K562 (cell line): ENCODE results near the gene APOLD1. TPM values are rescaled to one million over a fixed set of nuclear protein-coding genes. Genes with fewer than 3 reads are reported as not detected.
A peak's percentile ranks its signal among the peaks of the same experiment; 100 is the strongest.

Experiments
- ATAC-seq: fragments of 200-7000 bp; cut with Tn5 transposase; 3 replicates; pipeline ENCODE4 v1.9.1; 2020; ENCODE audit warnings: moderate library complexity
- BruUV-seq: library from RNA; stranded (reverse); fragments of 400-500 nt; replicated peaks from 2 replicates; lab custom pipeline; 2021; lab: Mats Ljungman, UMichigan
- CTCF ChIA-PET: fragments of 300-600 bp; formaldehyde crosslinking; extraction: SDS; loops from one replicate; lab custom pipeline; 2021; ENCODE audit warnings: low intra/inter-chr PET ratio; lab: Yijun Ruan, JAX
- POLR2A ChIA-PET: fragments of 300-600, 350-650 bp; sonication (Branson Sonifier 250); formaldehyde crosslinking; extraction: SDS; loops from one replicate; lab custom pipeline; 2021; ENCODE audit warnings: antibody characterized with exemption, inconsistent platforms; lab: Yijun Ruan, JAX
- DNase-seq, 4 experiments: peaks; one replicate each; pipeline versions ENCODE4 v3.0.0 to v3.0.0-alpha.2; 2011 to 2018; ENCODE audit warnings: low spot score in 3 of 4, mixed read lengths in 3 of 4; ENCODE audit errors: extremely low read depth in 1 of 4
- FAIRE-seq: peaks from 2 replicates; lab custom pipeline; 2011; peaks lifted over from hg19 to GRCh38; lab: Jason Lieb, UNC
- H2AFZ ChIP-seq: 2 replicates; pipeline ENCODE4 v1.6.0; 2011; ENCODE audit warnings: low read depth, low read length, control low read depth, inconsistent platforms
- H3K27ac ChIP-seq: fragments of 200-600 bp; 3 replicates; pipeline ENCODE4 v1.8.0; 2011; ENCODE audit warnings: low read depth, mild to moderate bottlenecking, control low read depth, inconsistent platforms, low read length, moderate library complexity, mixed read lengths; ENCODE audit errors: extremely low read depth
- H3K27me3 ChIP-seq, 2 experiments: fragments of 300-600 bp in 1 of 2; 2 replicates in 1 of 2; 3 replicates in 1 of 2; pipeline versions ENCODE4 v1.6.0 to v1.8.0; 2011; ENCODE audit warnings: inconsistent platforms in 2 of 2, low read length in 2 of 2, mild to moderate bottlenecking in 1 of 2, mixed read lengths in 1 of 2, moderate library complexity in 1 of 2; ENCODE audit not compliant: control insufficient read depth in 2 of 2, insufficient read depth in 2 of 2
- H3K36me3 ChIP-seq: fragments of 300-600 bp; 3 replicates; pipeline ENCODE4 v1.8.0; 2011; ENCODE audit warnings: mild to moderate bottlenecking, low read length, inconsistent platforms; ENCODE audit not compliant: control insufficient read depth, insufficient read depth
- H3K4me1 ChIP-seq, 2 experiments: fragments of 200-600 bp in 1 of 2; replicated peaks in 1 of 2; 2 replicates in 1 of 2; 3 replicates in 1 of 2; pipeline versions ENCODE4 v1.5.1 to v1.8.0; 2011; ENCODE audit warnings: inconsistent platforms in 2 of 2, low read length in 2 of 2, mild to moderate bottlenecking in 1 of 2, mixed read lengths in 1 of 2, moderate library complexity in 1 of 2; ENCODE audit not compliant: control insufficient read depth in 2 of 2, insufficient read depth in 2 of 2
- H3K4me2 ChIP-seq: 2 replicates; pipeline ENCODE4 v1.6.1; 2011; ENCODE audit warnings: low read length, control low read depth, inconsistent platforms, mixed read lengths; ENCODE audit not compliant: insufficient read depth
- H3K4me3 ChIP-seq: fragments of 200-600 bp; sonication (generic), shearing (Covaris generic); 2 replicates; pipeline ENCODE4 v1.5.1; 2016; ENCODE audit warnings: control low read depth, inconsistent platforms
- H3K79me2 ChIP-seq: fragments of 200-600 bp; 3 replicates; pipeline ENCODE4 v1.8.0; 2011; ENCODE audit warnings: low read length, inconsistent platforms; ENCODE audit not compliant: control insufficient read depth, insufficient read depth
- H3K9ac ChIP-seq, 2 experiments: 2 replicates each; pipeline versions ENCODE4 v1.6.0 to v1.6.1; 2011; ENCODE audit warnings: low read depth in 2 of 2, low read length in 2 of 2, control low read depth in 1 of 2, inconsistent platforms in 1 of 2, mild to moderate bottlenecking in 1 of 2, mixed read lengths in 1 of 2; ENCODE audit not compliant: insufficient read depth in 1 of 2
- H3K9me1 ChIP-seq: one replicate; pipeline ENCODE4 v1.6.0; 2011; ENCODE audit warnings: inconsistent platforms, mild to moderate bottlenecking, low read length, moderate library complexity; ENCODE audit not compliant: control insufficient read depth, insufficient read depth
- H3K9me3 ChIP-seq: replicated peaks from 2 replicates; pipeline ENCODE4 v1.5.1; 2011; ENCODE audit warnings: low read depth, low read length, inconsistent platforms; ENCODE audit not compliant: control insufficient read depth, insufficient read depth
- H4K20me1 ChIP-seq: replicated peaks from 2 replicates; pipeline ENCODE4 v1.6.1; 2011; ENCODE audit warnings: low read length, inconsistent platforms, mixed read lengths; ENCODE audit not compliant: control insufficient read depth, insufficient read depth
- ZNF311 ChIP-seq: fragments of 250-450 bp; sonication (Bioruptor Pico); IDR thresholded peaks from 2 replicates; pipeline ENCODE4 v1.4.0; 2020; ENCODE audit warnings: mild to moderate bottlenecking, moderate library complexity
- WGBS: fragments of 100-300 bp; shearing (Covaris generic); methylation state at CpG from one replicate; pipeline ENCODE4 v1.1.6; 2016; ENCODE audit warnings: low coverage, mixed read lengths; ENCODE audit not compliant: insufficient coverage; ENCODE audit errors: missing lambda C conversion rate; 5-methylcytosine and 5-hydroxymethylcytosine counted together
- in situ Hi-C: fragments of 300-500 bp; cut with MboI; formaldehyde crosslinking; loops from 4 replicates; pipeline ENCODE4 v1.15.0; 2018; ENCODE audit warnings: inconsistent platforms, mixed read lengths
- intact Hi-C: fragments of 100-400 bp; cut with micrococcal nuclease; formaldehyde crosslinking; loops from 2 replicates; pipeline ENCODE4 v1.14.2; 2022
- polyA plus RNA-seq, 8 experiments: library from polyadenylated mRNA; depleted of rRNA in 4 of 8; stranded (reverse) in 5 of 8; unstranded in 3 of 8; fragments of >200 nt; fragmentation: Nextera tagmentation in 2 of 8; fragmentation: Illumina TruSeq in 1 of 8; extraction: Ambion mirVana in 2 of 8; extraction: Trizol in 1 of 8; gene quantifications; 2 replicates each; pipeline versions ENCODE4 v1.2.1 to v1.2.3, GENCODE V29; 2011 to 2014; ENCODE audit warnings: inconsistent platforms in 1 of 8, missing spikeins in 1 of 8
- total RNA-seq, 7 experiments: library from RNA; depleted of rRNA in 6 of 7; stranded (reverse); fragments of >200 nt in 6 of 7; fragmentation: Illumina TruSeq in 2 of 7; extraction: Trizol in 2 of 7; gene quantifications; 2 replicates each; pipeline versions ENCODE4 v1.2.1 to v1.2.3, GENCODE V29; 2011 to 2021; ENCODE audit warnings: low replicate concordance in 1 of 7
- TF ChIP-seq, protein P1 (sequence below): fragments of 200-800 bp; sonication (Bioruptor generic); IDR thresholded peaks from 2 replicates; pipeline ENCODE4 v1.6.1; 2017; ENCODE audit warnings: missing genetic modification characterization, missing compliant biosample characterization
- TF ChIP-seq, protein P2 (sequence below): fragments of 450-650 bp; IDR thresholded peaks from 2 replicates; pipeline ENCODE4 v1.6.1; 2018; ENCODE audit warnings: mild to moderate bottlenecking, low read depth; ENCODE audit not compliant: partially characterized antibody

APOLD1 gene
- total and polyA plus RNA-seq, 9 of the 15 experiments (the other 6 are each of a cell fraction or from before 2014, with no cell fraction given), result 0.28 to 1.1 (median 0.61) TPM

DNA sequence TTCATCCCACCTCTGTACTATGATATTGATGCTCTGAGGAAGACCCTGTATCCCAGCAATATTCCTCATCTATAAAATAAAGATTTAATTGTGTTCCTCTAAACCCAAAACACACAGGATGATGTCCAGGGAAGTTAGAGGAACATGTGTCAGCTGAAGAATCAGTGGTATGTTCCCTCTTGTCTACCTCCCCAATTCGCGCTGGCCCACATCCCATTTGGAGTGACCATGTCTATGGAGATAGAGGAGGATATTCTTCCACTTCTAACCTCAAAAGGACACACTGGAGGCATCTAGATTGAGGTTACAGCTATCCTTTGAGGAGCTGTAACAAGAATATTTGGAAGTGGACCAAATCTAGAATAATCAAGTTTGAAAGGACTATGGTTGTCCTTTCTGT, 1.3 kb upstream of the APOLD1 start:
- in situ Hi-C loops (no loop called here), intact Hi-C loops (no loop called here)

DNA sequence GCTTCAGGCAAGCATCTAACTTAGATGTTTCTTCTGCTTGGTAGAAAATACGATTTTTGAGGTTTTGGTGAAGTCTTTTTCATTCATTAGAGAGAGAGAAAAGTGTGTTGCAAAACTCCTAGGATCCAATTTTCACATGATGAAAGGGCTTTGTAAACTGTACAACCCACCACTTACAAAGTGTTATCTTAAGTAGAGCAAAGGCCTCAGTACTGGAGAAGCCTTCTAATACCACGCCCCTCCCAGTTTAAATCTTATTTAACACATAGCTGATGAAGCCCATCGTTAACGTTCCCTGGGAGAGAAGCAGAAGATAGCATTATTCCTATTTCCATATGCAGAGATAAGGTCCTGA, 869 bp downstream of the APOLD1 start:
- Histone ChIP-seq H3K9ac (peak overlapping the region; percentile 81 to 94), H3K4me1 (peaks cover 11 to 32% of the 10 kb centered on the region in 2 experiments; a peak in 4 of 5 replicates), H3K79me2 (peaks cover 17% of the 10 kb centered on the region; the same call in 2 of the 3 replicates), H3K27me3 (no peaks in the 10 kb centered on the region), H3K9me1 (no peaks in the 10 kb centered on the region), H2AFZ (peak overlapping the region; percentile 96), H3K4me3 (peak overlapping the region; percentile 46), H3K4me2 (peak overlapping the region; percentile 94), H3K9me3 (no peaks in the 10 kb centered on the region), H3K36me3 (no peaks in the 10 kb centered on the region), H3K27ac (peak overlapping the region; percentile 81), H4K20me1 (no peaks in the 10 kb centered on the region)
- TF ChIP-seq, protein P1, sequence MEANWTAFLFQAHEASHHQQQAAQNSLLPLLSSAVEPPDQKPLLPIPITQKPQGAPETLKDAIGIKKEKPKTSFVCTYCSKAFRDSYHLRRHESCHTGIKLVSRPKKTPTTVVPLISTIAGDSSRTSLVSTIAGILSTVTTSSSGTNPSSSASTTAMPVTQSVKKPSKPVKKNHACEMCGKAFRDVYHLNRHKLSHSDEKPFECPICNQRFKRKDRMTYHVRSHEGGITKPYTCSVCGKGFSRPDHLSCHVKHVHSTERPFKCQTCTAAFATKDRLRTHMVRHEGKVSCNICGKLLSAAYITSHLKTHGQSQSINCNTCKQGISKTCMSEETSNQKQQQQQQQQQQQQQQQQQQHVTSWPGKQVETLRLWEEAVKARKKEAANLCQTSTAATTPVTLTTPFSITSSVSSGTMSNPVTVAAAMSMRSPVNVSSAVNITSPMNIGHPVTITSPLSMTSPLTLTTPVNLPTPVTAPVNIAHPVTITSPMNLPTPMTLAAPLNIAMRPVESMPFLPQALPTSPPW (CRISPR knock-in tag), result 0 out of 2 replicates have a peak, but pooled peaks have one; percentile 22
- no peak for TF ChIP-seq ZNF311 (CRISPR knock-in tag)
- ATAC-seq (peak; percentile 52), FAIRE-seq (peak; percentile 55), DNase-seq (peak in 1 of 4 experiments; percentile 22)
- no TSS peak for BruUV-seq
- ChIA-PET CTCF (no interaction called here), POLR2A (interaction anchor here (1.0 to 1.2 kb wide), 3 partner anchors 19 to 65 kb away, joined by 3 to 5 read pairs (median 3); no protein-coding TSS in a partner anchor)
- in situ Hi-C loops, result no loop called here
- intact Hi-C loops, result loop anchor here (5.0 kb wide), 3 partner anchors 59 to 426 kb away; no protein-coding TSS in a partner anchor
- WGBS, result 0% methylated on average over 4 of the region's 4 CpGs

More for the DNA sequence above, 1.3 kb upstream of the APOLD1 start:
- no peak for FAIRE-seq
- Histone ChIP-seq H3K4me1 (peaks cover 11 to 37% of the 10 kb centered on the region in 2 experiments; a peak in 4 of 5 replicates), H2AFZ (no peak overlapping the region), H3K9me3 (no peaks in the 10 kb centered on the region), H3K27ac (no peak overlapping the region), H3K4me3 (no peak overlapping the region), H3K27me3 (no peaks in the 10 kb centered on the region), H4K20me1 (no peaks in the 10 kb centered on the region), H3K79me2 (peaks cover 17% of the 10 kb centered on the region; the same call in 2 of the 3 replicates), H3K9ac (no peak overlapping the region), H3K4me2 (no peak overlapping the region), H3K9me1 (no peaks in the 10 kb centered on the region), H3K36me3 (no peaks in the 10 kb centered on the region)
- DNase-seq, result no peak
- POLR2A ChIA-PET, result interaction anchor here (0.7 to 0.9 kb wide), 2 partner anchors 11 to 19 kb away, joined by 3 read pairs; no protein-coding TSS in a partner anchor
- CTCF ChIA-PET, result no interaction called here
- TF ChIP-seq, protein P2, sequence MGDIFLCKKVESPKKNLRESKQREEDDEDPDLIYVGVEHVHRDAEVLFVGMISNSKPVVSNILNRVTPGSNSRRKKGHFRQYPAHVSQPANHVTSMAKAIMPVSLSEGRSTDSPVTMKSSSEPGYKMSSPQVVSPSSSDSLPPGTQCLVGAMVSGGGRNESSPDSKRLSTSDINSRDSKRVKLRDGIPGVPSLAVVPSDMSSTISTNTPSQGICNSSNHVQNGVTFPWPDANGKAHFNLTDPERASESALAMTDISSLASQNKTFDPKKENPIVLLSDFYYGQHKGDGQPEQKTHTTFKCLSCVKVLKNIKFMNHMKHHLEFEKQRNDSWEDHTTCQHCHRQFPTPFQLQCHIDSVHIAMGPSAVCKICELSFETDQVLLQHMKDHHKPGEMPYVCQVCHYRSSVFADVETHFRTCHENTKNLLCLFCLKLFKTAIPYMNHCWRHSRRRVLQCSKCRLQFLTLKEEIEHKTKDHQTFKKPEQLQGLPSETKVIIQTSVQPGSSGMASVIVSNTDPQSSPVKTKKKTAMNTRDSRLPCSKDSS, result no peak
- BruUV-seq, result no TSS peak
- ATAC-seq, result no peak
- WGBS, result 86% methylated on average over 2 of the region's 2 CpGs
